ENCODE measurements around the gene FAM131B. TPM values are rescaled to one million over a fixed set of nuclear protein-coding genes. Genes with fewer than 3 reads are reported as not detected.

FAM131B gene
- total RNA-seq, 1 experiment from 2014 or later: 25.3 TPM

DNA sequence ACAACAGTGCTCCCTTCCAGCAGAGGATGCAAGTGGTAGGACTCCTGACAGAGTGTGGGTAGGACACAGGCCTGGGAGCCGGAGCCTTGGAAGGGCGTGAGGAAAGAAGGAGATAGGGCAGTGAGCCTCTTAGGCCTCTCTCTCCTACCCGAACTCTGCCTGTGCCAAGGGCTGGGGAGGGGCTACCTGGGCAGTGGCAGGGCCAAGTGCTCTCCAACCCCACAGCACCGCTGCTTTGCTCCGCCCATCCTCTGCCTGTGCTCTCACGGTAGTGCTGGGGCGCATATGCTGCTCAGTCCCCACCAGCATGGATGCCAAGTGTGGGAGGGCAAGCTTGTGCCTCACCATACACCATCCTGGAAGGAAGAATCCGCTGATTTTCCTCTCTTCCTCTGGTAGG lies 7.5 kb downstream of the FAM131B start:
- Mint-ChIP-seq H3K4me1 (peaks cover 20% of the 10 kb centered on the region), H3K27ac (no peak overlapping the region; the same call in 1 of the 2 replicates), H3K4me3 (no peak overlapping the region), H3K9me3 (no peaks in the 10 kb centered on the region), H3K36me3 (peaks cover 28% of the 10 kb centered on the region), H3K27me3 (ENCODE audit: low read depth) (no peaks in the 10 kb centered on the region; the same call in 1 of the 2 replicates)
- CTCF ChIA-PET: interaction anchor here (0.8 to 2.5 kb wide), 8 partner anchors 9 to 115 kb away, joined by 3 to 30 read pairs (median 4); partner anchors contain the start of genes CLCN1 and EPHA1
- POLR2A ChIA-PET: interaction anchor here (1.0 to 1.1 kb wide), 2 partner anchors 9 to 25 kb away, joined by 3 read pairs; no protein-coding TSS in a partner anchor
- peak; percentile 37 for ATAC-seq
- DNase-seq (ENCODE audit: low spot score): no peak
- TF ChIP-seq TCF7 (CRISPR knock-in tag; IDR thresholded peaks at IDR 0.05; ENCODE audit: low read depth) (no peak), FOXK1 (CRISPR knock-in tag; IDR thresholded peaks at IDR 0.05) (no peak), MXD4 (CRISPR knock-in tag; IDR thresholded peaks at IDR 0.05; ENCODE audit: borderline replicate concordance) (no peak), ATF1 (CRISPR knock-in tag; IDR thresholded peaks at IDR 0.05) (no peak), KAT7 (CRISPR knock-in tag; IDR thresholded peaks at IDR 0.05; ENCODE audit: borderline replicate concordance) (no peak)
- TF ChIP-seq, protein P1, sequence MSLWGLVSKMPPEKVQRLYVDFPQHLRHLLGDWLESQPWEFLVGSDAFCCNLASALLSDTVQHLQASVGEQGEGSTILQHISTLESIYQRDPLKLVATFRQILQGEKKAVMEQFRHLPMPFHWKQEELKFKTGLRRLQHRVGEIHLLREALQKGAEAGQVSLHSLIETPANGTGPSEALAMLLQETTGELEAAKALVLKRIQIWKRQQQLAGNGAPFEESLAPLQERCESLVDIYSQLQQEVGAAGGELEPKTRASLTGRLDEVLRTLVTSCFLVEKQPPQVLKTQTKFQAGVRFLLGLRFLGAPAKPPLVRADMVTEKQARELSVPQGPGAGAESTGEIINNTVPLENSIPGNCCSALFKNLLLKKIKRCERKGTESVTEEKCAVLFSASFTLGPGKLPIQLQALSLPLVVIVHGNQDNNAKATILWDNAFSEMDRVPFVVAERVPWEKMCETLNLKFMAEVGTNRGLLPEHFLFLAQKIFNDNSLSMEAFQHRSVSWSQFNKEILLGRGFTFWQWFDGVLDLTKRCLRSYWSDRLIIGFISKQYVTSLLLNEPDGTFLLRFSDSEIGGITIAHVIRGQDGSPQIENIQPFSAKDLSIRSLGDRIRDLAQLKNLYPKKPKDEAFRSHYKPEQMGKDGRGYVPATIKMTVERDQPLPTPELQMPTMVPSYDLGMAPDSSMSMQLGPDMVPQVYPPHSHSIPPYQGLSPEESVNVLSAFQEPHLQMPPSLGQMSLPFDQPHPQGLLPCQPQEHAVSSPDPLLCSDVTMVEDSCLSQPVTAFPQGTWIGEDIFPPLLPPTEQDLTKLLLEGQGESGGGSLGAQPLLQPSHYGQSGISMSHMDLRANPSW (CRISPR knock-in tag; conservative IDR thresholded peaks at IDR 0.05; ENCODE audit: low read depth): no peak
- TF ChIP-seq, protein P2, sequence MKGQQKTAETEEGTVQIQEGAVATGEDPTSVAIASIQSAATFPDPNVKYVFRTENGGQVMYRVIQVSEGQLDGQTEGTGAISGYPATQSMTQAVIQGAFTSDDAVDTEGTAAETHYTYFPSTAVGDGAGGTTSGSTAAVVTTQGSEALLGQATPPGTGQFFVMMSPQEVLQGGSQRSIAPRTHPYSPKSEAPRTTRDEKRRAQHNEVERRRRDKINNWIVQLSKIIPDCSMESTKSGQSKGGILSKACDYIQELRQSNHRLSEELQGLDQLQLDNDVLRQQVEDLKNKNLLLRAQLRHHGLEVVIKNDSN (CRISPR knock-in tag; IDR thresholded peaks at IDR 0.05): no peak
- TF ChIP-seq, protein P3, sequence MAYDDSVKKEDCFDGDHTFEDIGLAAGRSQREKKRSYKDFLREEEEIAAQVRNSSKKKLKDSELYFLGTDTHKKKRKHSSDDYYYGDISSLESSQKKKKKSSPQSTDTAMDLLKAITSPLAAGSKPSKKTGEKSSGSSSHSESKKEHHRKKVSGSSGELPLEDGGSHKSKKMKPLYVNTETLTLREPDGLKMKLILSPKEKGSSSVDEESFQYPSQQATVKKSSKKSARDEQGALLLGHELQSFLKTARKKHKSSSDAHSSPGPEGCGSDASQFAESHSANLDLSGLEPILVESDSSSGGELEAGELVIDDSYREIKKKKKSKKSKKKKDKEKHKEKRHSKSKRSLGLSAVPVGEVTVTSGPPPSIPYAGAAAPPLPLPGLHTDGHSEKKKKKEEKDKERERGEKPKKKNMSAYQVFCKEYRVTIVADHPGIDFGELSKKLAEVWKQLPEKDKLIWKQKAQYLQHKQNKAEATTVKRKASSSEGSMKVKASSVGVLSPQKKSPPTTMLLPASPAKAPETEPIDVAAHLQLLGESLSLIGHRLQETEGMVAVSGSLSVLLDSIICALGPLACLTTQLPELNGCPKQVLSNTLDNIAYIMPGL (CRISPR knock-in tag; IDR thresholded peaks at IDR 0.05): no peak

DNA sequence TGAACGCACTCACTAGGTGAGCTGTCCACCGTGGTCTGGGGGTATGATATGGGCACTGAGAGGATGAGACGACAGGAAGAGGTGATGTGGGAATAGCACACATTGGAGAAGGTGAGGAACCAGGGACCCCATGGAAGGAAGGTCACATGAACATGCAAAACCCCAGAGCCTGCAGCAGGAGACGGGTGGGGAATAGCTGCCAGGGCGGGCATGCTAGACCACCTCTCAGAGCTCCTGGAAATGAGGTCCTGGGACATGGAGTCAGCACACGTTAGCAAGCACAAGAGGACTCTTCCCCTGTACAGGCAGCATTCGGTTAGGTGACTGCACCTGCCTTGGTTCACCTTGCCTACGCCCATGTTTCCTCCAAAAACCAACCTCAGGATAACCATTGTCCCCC lies 8.1 kb downstream of the FAM131B start:
- no peaks in the 10 kb centered on the region for H3K9me3 Mint-ChIP-seq
- no peak overlapping the region for H3K27ac Mint-ChIP-seq
- peaks cover 26% of the 10 kb centered on the region for H3K36me3 Mint-ChIP-seq
- POLR2A ChIA-PET: no interaction called here
- no peak overlapping the region for H3K4me3 Mint-ChIP-seq
- CTCF ChIA-PET: interaction anchor here (0.6 to 0.7 kb wide), 2 partner anchors 19 to 28 kb away, joined by 3 to 8 read pairs; no protein-coding TSS in a partner anchor
- H3K27me3 Mint-ChIP-seq (ENCODE audit: low read depth): no peaks in the 10 kb centered on the region; the same call in 1 of the 2 replicates
- ATAC-seq (no peak), DNase-seq (ENCODE audit: low spot score) (no peak)
- no peak for TF ChIP-seq ZNF396 (CRISPR knock-in tag; IDR thresholded peaks at IDR 0.05; ENCODE audit: borderline replicate concordance)
- TF ChIP-seq, protein P4, sequence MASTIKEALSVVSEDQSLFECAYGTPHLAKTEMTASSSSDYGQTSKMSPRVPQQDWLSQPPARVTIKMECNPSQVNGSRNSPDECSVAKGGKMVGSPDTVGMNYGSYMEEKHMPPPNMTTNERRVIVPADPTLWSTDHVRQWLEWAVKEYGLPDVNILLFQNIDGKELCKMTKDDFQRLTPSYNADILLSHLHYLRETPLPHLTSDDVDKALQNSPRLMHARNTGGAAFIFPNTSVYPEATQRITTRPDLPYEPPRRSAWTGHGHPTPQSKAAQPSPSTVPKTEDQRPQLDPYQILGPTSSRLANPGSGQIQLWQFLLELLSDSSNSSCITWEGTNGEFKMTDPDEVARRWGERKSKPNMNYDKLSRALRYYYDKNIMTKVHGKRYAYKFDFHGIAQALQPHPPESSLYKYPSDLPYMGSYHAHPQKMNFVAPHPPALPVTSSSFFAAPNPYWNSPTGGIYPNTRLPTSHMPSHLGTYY (CRISPR knock-in tag; IDR thresholded peaks at IDR 0.05): no peak
- no peak for TF ChIP-seq KAT7 (CRISPR knock-in tag; IDR thresholded peaks at IDR 0.05; ENCODE audit: borderline replicate concordance)
- TF ChIP-seq, protein P5, sequence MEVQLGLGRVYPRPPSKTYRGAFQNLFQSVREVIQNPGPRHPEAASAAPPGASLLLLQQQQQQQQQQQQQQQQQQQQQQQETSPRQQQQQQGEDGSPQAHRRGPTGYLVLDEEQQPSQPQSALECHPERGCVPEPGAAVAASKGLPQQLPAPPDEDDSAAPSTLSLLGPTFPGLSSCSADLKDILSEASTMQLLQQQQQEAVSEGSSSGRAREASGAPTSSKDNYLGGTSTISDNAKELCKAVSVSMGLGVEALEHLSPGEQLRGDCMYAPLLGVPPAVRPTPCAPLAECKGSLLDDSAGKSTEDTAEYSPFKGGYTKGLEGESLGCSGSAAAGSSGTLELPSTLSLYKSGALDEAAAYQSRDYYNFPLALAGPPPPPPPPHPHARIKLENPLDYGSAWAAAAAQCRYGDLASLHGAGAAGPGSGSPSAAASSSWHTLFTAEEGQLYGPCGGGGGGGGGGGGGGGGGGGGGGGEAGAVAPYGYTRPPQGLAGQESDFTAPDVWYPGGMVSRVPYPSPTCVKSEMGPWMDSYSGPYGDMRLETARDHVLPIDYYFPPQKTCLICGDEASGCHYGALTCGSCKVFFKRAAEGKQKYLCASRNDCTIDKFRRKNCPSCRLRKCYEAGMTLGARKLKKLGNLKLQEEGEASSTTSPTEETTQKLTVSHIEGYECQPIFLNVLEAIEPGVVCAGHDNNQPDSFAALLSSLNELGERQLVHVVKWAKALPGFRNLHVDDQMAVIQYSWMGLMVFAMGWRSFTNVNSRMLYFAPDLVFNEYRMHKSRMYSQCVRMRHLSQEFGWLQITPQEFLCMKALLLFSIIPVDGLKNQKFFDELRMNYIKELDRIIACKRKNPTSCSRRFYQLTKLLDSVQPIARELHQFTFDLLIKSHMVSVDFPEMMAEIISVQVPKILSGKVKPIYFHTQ (CRISPR knock-in tag; IDR thresholded peaks at IDR 0.05): no peak
- TF ChIP-seq MXD4 (CRISPR knock-in tag; IDR thresholded peaks at IDR 0.05; ENCODE audit: borderline replicate concordance): no peak
- H3K4me1 Mint-ChIP-seq: peaks cover 20% of the 10 kb centered on the region
